Kidney (tissue), 14 donors: ENCODE measurements around the gene GTF2H2C. TPM values are rescaled to one million over a fixed set of nuclear protein-coding genes. Genes with fewer than 3 reads are reported as not detected.
A peak's percentile ranks its signal among the peaks of the same experiment; 100 is the strongest.

ENCODE experiments used
- DNase-seq, 5 donors: peaks; one replicate each; pipeline ENCODE4 v3.0.0-alpha.2; 2013 to 2020
- FAIRE-seq: peaks from 2 replicates; lab custom pipeline; 2012; peaks lifted over from hg19 to GRCh38; lab: Jason Lieb, UNC
- H3K27ac ChIP-seq, 2 donors: one replicate each; pipeline ENCODE4 v1.7.0; 2013; ENCODE audit warnings: low read depth in 2 of 2, low read length in 2 of 2, inconsistent platforms in 1 of 2
- H3K27me3 ChIP-seq: one replicate; pipeline ENCODE4 v1.7.1; 2013; ENCODE audit warnings: low read length, inconsistent platforms; ENCODE audit not compliant: control insufficient read depth, insufficient read depth
- H3K36me3 ChIP-seq, 3 donors: one replicate each; pipeline versions ENCODE4 v1.7.0 to v1.7.1; 2013; ENCODE audit warnings: low read length in 3 of 3, control low read depth in 1 of 3, inconsistent platforms in 1 of 3; ENCODE audit not compliant: insufficient read depth in 3 of 3, control insufficient read depth in 2 of 3
- H3K4me1 ChIP-seq, 3 donors: one replicate each; pipeline versions ENCODE4 v1.7.0 to v1.7.1; 2013; ENCODE audit warnings: low read length in 3 of 3, inconsistent platforms in 1 of 3, low read depth in 1 of 3; ENCODE audit not compliant: control insufficient read depth in 2 of 3, insufficient read depth in 2 of 3
- H3K4me3 ChIP-seq, 3 donors: one replicate each; pipeline versions ENCODE4 v1.7.0 to v1.8.1; 2013; ENCODE audit warnings: low read length in 3 of 3, control low read depth in 1 of 3, inconsistent platforms in 1 of 3
- H3K9ac ChIP-seq, 3 donors: one replicate each; pipeline versions ENCODE4 v1.7.0 to v1.7.1; 2013; ENCODE audit warnings: low read length in 3 of 3, control low read depth in 1 of 3, inconsistent platforms in 1 of 3
- H3K9me3 ChIP-seq, 3 donors: one replicate each; pipeline versions ENCODE4 v1.7.0 to v1.7.1; 2013; ENCODE audit warnings: low read length in 3 of 3, control low read depth in 1 of 3, inconsistent platforms in 1 of 3; ENCODE audit not compliant: control insufficient read depth in 2 of 3, insufficient read depth in 1 of 3
- intact Hi-C: fragments of 100-400 bp; cut with DNase I; formaldehyde crosslinking; loops from one replicate; pipeline ENCODE4 v1.11.1; 2022
- polyA plus RNA-seq: library from polyadenylated mRNA; stranded (reverse); fragments of 350-450 nt; fragmentation: Illumina TruSeq; extraction: RNeasy Lipid Tissue Mini Kit (QIAGEN cat#74804); gene quantifications from one replicate; pipeline ENCODE4 v1.2.3, GENCODE V29; 2014; ENCODE audit warnings: low read depth, low replicate concordance; ENCODE audit not compliant: insufficient read depth
- total RNA-seq: library from RNA; stranded (reverse); fragmentation: NEBNext Ultra II Directional; extraction: Animal tissue kit (Norgen Biotek cat#: 25700); gene quantifications from one replicate; pipeline ENCODE4 v1.2.1, GENCODE V29; 2021
- TF ChIP-seq, protein P1 (sequence below): IDR thresholded peaks from 3 replicates; pipeline ENCODE4 v1.5.1; 2012; ENCODE audit warnings: mild to moderate bottlenecking, moderate library complexity, borderline replicate concordance; ENCODE audit not compliant: insufficient read depth; ENCODE audit errors: extremely low read depth
- donor health status: control.
- donor health status: control.
- donor health status: control.
- donor health status: control.
- donor health status: control.
- donor health status: DM: yes; HTN: yes; CAD: no.
- donor health status: Normal renal cell carcinoma (clear cell type).

GTF2H2C gene
- total and polyA plus RNA-seq, 2 donors from 2014 or later = 21.5 to 36.6 TPM

DNA sequence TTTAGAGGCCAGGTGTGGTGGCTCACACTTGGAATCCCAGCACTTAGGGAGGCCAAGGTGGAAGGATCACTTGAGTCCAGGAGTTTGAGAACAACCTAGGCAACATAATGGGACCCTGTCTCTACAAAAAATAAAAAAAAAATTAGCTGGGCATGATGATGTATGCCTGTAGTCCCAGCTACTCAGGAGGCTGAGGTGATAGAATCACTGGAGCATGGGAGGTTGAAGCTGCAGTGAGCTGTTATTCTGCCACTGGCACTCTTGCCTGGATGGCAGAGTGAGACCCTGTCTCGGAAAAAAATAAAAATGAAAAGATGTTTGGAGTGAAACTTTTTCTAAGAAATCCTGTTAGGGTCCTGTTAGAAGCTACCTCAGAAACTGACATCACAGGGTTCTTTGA, 43.2 kb upstream of the GTF2H2C start:
- H3K27ac ChIP-seq = no peak overlapping the region

DNA sequence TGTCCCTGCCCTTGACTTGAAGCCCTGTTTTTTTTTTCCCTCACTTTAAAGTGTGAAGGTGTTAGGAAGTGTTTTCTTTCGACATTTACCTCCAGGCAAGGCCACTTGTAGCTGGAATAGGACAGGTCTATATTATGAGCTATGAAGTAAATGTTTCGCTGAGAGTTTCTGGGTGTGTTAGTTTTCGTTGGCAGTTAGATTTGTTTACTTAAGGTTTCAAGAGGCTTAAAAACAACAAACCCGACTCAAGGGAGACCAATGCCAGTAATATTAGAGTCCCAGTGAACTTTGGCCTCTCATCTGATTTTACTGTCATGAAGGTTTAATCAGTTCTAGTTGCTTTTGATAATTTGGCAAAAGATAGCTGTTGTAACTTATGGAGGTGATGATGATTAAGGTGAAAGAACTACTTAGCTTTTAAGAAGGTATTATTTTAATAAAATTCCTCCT, 42.2 kb upstream of the GTF2H2C start:
- Histone ChIP-seq H3K4me1 (peaks cover 0 to 7% (median 4%) of the 10 kb centered on the region in 3 donors), H3K9me3 (no peaks in the 10 kb centered on the region), H3K27ac (peak overlapping the region; percentile 60 to 69), H3K9ac (peak overlapping the region in 1 of 3 donors; percentile 0), H3K27me3 (no peaks in the 10 kb centered on the region), H3K4me3 (no peak overlapping the region), H3K36me3 (no peaks in the 10 kb centered on the region)
- intact Hi-C loops = no loop called here
- TF ChIP-seq, protein P1, sequence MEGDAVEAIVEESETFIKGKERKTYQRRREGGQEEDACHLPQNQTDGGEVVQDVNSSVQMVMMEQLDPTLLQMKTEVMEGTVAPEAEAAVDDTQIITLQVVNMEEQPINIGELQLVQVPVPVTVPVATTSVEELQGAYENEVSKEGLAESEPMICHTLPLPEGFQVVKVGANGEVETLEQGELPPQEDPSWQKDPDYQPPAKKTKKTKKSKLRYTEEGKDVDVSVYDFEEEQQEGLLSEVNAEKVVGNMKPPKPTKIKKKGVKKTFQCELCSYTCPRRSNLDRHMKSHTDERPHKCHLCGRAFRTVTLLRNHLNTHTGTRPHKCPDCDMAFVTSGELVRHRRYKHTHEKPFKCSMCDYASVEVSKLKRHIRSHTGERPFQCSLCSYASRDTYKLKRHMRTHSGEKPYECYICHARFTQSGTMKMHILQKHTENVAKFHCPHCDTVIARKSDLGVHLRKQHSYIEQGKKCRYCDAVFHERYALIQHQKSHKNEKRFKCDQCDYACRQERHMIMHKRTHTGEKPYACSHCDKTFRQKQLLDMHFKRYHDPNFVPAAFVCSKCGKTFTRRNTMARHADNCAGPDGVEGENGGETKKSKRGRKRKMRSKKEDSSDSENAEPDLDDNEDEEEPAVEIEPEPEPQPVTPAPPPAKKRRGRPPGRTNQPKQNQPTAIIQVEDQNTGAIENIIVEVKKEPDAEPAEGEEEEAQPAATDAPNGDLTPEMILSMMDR = no peak
- no peak for FAIRE-seq
- peak in 2 of 5 donors; percentile 38 to 47 for DNase-seq

More for the DNA sequence above, 43.2 kb upstream of the GTF2H2C start:
- H3K36me3 ChIP-seq = no peaks in the 10 kb centered on the region
- TF ChIP-seq, protein P1 = no peak
- peaks cover 0 to 7% (median 5%) of the 10 kb centered on the region in 3 donors for H3K4me1 ChIP-seq
- no peak overlapping the region for H3K4me3 ChIP-seq
- DNase-seq = no peak
- no peak overlapping the region for H3K9ac ChIP-seq
- FAIRE-seq = no peak
- H3K27me3 ChIP-seq = no peaks in the 10 kb centered on the region
- intact Hi-C loops = no loop called here
- no peaks in the 10 kb centered on the region for H3K9me3 ChIP-seq

DNA sequence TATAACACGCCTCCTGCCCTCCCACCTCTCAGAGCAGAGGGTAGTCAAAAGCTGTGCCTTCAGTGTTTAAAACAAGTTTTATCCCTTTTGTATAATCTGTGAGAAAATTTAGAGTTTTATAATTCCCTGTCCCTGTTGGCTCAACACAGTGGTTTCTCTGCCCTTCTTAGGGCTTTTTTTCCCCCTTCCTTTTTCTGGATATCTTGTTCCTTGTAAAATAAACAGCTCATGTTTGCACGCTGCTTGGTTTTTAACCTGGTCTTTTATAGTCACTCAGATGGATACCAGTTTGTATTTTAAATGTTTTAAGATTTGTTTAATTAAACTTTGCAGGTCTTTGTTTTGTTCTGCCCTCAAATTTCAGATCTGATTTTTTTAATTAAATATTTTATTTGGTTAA, 40.7 kb upstream of the GTF2H2C start:
- Histone ChIP-seq H3K27me3 (no peaks in the 10 kb centered on the region), H3K36me3 (no peaks in the 10 kb centered on the region), H3K9me3 (no peaks in the 10 kb centered on the region), H3K4me1 (peaks cover 0 to 7% (median 2%) of the 10 kb centered on the region in 3 donors), H3K4me3 (no peak overlapping the region), H3K27ac (no peak overlapping the region), H3K9ac (no peak overlapping the region)
- FAIRE-seq (no peak), DNase-seq (no peak)
- TF ChIP-seq, protein P1 = no peak
- intact Hi-C loops = no loop called here

DNA sequence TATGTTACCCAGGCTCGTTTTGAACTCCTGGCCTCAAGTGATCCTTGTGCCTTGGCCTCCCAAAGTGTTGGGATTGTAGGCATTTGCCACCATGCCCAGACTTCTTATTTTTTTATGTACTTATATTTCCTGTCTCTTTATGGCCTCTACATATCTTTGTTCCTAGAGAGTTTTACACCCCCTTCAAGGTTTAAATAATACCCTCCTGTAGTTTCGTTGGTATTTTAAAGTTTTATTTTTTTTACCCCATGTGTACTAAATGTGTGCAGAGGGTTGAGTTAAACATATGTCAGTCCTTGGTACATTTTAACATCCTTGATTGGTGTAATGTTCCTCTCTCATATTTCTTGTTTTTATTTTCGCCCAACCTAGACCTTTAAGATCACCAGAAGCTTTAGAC, 38.0 kb upstream of the GTF2H2C start:
- Histone ChIP-seq H3K4me3 (no peak overlapping the region), H3K27me3 (no peaks in the 10 kb centered on the region), H3K9me3 (no peaks in the 10 kb centered on the region), H3K4me1 (peaks cover 0 to 7% (median 2%) of the 10 kb centered on the region in 3 donors), H3K27ac (no peak overlapping the region), H3K36me3 (no peaks in the 10 kb centered on the region), H3K9ac (no peak overlapping the region)
- FAIRE-seq = no peak
- TF ChIP-seq, protein P1 = no peak
- DNase-seq = no peak
- intact Hi-C loops = no loop called here
